ENCODE measurements around the gene CACNA1A.
"Not testable (repeated sequence)": the region's sequence is repeated elsewhere in the genome, so short reads cannot be mapped to it uniquely, and the experiment has no call there.

The CACNA1A gene

DNA sequence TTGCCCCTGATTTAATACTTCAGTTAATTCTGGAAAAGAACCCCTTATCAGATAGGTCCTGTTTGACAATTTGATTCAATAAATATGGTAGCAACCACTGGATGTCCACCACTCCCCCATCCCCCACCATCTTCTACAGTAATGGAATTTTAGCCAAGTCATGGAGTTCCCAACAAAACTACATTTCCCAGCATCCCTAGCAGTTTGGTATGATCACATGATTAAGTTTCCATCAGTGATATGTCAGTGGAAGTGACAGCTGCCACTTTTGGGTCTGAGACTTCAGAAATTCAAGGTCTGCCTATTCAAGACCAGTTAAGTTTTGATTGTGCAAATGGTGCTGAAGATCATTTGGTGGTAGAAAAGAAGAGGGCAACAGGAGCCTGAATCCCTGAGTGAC, 85.5 kb downstream of the CACNA1A start:
- no peak for DNase-seq

DNA sequence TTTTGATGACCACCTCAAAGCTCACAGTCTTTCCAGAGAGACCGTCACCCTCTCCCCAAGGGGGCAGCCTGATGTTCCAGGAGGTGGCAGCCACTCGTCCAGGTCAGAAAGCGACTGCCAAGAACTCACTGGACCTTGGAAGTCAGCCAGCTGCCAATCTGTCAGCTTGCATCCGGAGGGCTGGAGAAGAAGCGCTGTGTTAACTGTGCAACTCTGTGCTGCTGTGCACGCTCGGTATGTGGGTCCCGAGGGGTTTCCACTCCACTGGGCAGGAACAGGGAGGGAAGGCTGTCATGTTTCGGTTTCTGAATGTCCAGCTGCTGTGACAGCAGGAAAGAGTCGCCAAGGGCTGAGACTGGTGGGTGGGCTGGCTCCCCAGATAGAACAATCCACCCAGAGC, 89.2 kb downstream of the CACNA1A start:
- no peak for DNase-seq

DNA sequence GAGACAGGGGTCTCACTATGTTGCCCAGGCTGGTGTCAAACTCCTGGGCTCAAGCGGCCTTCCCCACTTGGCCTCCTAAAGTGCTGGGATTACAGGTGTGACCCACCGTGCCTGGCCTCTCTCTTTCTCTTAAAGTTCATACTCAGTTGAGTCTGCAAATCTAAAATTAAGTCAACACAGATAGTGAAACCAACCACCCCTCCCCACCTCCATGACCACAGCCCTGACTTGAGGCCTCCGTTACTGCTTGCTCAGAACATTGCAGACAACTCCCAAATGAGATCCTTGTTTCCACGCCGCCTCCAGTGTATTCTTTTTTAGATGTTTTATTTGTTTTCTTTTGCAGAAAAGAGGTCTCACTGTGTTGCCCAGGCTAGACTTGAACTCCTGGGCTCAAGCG, 94.4 kb downstream of the CACNA1A start:
- no peak for DNase-seq

DNA sequence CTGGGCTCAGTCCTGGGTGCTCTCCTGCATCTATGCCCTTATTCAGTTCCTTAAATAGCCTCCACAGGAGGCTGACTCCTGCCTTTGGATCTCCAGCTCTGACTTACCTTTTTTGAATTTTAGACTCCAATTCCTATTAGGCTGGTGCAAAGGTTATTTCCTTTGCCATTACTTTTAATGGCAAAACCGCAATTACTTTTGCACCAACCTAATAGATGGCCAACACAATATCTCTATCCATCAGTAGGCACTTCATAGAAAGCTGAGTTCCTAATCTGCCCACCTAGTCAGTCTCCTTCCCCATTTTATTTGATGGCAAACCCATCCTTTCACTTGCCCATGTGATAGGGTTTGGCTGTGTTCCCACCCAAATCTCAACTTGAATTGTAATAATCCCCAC, 95.3 kb downstream of the CACNA1A start:
- no peak for DNase-seq

DNA sequence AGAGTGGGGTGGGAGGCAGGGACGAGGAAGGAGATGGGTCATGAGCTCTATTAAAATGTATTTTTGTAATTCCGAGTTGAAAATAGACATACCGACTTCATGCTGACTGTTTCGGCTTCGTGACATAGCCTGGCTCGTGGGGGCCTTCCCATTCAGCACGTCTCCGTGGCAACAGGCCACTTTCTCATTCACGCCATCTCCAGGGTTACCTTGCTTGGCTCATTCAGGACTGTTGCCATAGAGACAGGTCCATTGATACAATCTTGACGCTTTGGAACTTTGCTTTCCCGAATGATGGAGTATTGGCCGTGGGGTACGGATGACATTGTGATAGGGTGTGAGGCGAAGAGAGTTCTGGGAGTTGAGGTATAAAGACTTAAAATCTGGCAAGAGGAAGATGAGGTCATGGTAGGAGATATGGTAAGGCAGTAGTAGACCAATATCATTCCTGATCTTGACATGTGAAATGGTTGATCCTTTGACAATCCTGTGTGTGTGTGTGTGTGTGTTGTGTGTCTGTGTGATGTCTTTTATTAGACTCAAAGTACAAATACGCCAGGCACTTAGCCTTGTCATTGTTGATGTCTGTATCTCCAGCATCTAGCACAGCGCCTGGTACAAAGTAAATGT, 97.3 kb downstream of the CACNA1A start:
- DNase-seq = no peak

DNA sequence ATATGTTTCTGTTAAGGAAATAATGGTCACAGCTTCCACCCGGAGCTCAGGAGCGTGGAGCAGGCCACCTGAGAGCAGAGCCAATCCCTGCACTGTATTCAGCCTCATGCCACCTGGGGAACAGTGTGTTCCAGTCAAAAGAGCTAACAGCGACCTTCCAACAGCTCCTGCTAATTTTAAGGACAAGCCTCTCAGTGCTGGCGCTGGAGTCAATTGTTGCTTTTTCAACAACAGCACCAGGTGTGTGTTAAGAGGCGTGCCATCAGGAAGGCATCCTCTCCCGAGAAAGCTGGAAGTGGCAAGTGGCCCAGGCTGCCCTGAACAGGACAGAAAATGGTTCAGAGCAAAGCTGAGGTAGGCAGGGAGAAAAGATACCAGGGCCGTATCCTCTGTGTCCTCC, 102.0 kb downstream of the CACNA1A start:
- DNase-seq = no peak

DNA sequence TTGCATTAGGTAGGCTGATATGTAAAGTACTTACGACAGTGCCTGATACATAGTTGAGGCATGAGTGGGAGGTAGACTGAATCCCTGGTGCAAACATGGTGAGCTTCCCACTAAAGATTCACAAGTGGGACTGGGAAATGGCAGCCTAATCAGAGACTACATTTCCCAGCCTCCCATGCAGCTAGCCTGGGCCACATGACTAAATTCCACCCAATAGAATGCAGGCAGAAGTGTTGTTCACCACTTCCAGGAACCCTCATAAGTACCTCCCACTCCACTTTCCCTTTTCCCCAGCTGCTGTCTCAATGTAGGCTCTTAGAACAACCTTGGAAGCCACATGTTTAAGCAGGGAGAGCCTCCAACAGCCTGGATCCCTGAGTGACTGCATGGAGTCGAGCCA, 104.9 kb downstream of the CACNA1A start:
- DNase-seq = peak; percentile 37

DNA sequence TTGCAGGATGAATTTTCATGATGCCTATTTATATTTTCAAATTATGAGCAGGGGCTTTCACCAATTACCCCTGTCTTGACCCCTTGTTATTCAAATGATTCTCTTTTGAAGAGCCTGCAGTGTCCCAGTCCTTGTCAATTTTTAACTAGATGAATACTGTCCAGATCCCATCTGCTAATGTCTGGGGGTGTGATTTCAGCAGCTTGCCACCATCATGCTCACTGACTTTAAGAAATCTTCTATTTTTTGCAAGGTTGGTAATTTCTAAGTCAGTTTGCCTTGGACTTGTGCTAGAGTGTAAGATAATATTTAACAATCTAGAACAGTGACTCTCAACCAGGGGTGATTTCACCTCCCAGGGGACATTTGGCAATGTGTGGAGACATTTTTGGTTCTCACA, 106.0 kb downstream of the CACNA1A start:
- DNase-seq = no peak

DNA sequence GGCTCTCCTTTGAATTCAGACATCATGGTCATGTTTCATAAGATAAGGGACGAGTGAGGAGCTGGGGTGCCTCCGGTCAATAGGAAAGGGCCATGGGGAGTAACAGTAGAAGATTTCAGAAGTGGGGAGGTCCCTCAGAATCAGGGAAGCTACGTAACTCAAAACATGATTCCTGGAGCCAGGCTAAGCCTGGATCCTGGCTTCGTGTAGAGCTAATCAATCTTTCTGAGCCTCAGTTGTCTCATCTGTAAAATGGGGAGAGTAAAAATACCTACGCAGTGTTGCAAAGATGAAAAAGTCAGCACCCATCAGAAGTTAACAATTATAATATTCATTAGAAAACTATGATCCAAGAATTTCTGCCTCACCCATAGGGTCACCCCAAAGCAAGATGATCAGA, 106.5 kb downstream of the CACNA1A start:
- no peak for DNase-seq

DNA sequence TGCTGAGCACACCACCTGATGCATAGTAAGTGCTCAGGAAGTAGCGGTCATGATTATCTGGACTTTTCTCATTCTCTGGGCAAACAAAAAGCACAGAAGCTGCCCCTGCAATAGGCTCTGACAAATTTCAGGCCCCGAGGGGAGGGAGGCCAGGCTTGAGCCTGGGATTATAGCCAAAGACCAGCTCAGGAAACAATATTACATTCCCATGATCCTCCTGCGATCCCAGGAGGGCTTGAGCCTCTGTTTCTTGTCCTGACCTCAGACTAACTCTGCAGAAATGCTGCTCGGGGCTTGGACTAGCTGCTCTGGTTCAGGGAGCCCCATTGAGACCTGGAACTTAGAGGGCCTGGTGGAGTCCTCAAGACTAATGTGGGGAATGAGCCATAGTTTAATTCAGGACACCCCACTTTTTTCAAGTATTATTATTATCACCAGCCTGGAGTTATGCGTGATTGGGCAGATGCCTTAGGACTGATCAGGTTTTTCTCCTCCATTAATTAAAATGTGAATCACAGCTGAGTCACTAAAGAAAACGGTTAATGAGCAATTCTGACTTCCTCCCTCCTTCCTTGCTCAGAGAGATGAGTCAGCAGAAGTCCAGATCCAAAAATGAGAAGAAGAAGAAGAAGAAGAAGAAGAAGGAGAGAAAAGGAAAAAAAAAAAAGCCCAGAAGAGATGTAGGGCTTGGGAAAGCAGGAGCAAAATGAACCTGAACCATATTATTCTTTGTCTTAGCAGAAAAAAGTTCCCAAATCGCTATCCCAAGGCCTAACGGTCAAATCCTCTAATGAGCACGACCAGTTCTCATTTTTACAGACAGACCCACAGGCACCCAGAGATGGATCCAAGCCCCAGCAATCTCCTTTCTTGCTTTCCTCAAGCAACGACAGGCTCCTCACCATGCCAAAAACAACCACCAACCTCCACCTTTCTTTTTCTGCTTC, 107.2 kb downstream of the CACNA1A start:
- DNase-seq = peak; percentile 26

DNA sequence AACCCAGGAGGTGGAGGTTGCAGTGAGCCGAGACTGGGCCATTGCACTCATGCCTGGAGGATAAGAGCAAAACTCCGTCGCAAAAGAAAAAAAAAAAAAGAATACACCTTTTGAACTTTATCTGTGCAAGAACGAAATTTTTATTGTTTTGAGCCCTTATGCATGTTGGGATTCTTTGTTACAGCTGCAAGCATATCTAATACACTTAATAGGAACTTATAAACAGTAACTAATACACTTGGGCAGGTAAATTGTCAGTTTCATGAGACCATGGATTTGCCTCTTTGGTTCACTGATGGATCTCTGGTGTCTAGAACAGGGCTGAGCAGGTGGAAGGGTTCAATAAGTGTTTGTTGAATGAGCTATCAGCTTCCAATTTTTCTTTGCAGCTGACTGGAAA, 108.1 kb downstream of the CACNA1A start:
- DNase-seq = no peak

DNA sequence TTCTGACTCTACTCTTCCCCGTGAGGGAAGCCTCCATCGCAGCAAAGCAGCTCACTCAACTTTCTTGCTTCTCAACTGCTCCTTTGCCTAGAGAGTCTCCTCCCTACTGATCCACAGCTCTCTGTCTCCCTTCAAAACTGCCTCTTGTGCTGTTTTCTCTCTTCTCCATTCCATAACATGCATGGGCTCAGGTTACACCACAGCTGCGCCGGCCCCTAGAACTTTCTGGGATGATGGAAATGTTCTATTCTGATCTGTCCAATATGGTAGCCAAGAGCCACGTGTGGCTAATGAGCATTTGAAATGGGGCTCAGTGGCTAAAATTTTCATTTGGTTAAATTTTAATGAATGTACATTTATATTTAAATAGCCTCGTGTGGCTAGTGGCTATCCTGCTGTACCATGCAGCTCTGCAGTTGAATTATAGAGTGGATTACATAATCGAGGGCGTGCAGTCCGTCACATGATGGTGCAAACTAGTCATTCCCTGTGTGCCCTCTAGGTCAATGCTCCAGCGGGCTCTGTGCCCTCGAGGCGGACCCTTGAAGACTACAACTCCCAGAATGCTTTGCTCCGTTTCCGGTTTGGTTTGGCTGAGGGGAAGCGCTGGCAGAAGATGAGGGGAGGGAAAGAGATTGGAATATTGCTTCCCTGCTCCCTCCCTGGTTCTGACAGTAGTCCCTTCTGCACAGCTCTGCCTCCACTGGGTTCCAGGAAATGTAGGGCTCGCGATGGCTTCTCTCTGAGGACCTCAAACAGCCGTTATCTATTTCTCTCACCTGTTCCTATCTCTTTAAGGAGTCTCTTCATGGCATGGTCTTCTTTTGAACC, 109.8 kb downstream of the CACNA1A start:
- peak; percentile 60 for DNase-seq

DNA sequence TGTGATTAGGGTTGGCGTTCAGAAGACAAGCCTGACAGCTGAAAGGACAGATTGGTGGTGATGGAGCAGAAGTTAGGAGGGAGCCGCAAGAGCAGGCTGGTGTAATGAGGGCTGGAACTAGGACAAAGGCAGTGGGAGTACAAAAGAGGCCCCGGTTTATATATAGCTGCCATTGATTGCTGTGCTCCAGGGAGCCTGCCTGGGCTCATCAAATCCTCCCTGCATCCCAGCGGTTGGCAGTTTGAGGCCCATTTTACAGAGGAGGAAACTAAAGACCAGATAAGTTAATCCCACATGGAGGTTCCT, 123.7 kb downstream of the CACNA1A start:
- no peak for DNase-seq

DNA sequence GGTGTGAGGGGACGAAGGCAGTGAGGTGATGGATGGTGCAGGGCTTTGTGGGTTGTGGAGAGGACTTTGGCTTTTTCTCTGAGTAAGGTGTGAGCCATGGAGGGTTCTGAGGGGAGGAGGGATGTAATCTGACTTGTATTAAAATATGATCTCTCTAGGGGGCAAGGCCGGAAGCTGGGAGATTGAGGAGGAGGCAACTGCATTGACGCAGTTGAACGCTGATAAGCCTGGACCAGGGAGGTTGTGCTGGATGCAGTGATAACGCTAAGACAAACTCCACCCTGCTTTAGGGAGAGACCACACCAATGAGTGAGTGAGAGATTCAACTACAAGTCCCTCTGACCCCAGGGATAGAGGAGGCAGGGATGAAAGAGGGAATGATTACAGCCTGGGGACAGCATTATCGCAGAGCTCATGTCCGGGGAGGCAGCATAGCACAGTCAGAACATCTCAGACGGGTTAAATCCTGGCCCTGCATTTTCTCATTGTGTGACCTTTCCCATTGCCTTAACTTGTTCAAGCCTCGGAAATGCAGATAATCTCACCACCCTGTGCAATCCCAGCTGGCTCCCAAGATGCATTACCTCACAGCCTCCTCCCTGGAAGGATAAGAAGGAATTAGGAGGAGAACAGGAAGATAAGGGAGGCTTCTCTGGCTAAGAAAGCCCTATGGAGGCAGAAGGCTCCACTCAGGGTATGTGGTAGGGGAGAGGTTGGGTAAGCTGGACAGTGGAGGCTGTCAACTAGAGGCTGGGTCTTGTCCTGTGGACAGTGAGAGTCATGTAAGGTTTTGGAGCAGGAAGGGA, 124.2 kb downstream of the CACNA1A start:
- DNase-seq = no peak

DNA sequence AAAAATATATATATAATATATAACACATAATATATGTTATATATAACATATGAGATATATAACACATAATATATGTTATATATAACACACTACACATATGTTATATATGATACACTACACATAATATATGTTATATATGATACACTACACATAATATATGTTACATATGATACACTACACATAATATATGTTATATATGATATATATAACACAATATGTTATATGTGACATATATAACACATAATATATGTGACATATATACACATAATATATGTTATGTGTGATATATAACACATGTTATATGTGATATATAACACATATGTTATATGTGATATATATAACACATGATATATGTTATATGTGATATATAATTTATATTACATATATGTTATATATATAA, 129.7 kb downstream of the CACNA1A start:
- DNase-seq = no peak

DNA sequence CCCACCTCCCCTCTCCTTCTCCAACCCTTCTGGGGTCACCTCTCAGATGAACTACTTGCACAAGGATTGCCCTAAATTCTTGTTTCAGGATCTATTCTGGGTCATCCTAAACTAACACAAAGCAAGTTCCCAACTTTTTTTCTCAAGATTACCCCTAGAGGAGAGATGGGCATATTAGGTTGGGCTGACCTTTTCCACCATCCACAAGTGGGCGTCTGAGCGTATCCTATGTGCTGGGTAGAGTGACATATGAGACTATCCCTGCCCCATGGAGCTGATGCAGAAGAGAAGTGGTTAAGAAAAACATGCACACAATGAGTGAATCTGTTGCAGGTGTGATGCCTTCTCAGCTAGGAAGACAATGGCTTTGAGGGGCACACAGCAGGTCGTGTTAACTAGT, 132.7 kb downstream of the CACNA1A start:
- no peak for DNase-seq

DNA sequence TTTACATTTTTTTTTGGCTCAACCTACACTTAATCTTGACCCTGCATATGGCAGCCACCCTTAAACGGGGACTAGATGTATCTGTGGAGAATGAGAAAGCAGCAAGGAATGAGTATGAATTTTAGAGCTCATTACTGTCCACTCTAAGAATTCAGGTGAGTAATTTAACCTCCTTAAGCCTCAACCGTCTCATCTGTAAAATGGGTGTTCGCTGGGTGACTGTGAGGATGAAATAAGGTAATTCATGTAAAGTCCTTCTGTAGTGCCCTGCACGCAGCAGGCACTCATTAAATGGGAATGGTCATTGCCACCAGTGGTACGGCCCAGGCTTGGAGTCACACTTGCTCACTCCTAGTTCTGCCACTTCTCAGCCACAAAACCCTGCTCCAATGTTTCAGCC, 135.3 kb downstream of the CACNA1A start:
- DNase-seq = no peak

DNA sequence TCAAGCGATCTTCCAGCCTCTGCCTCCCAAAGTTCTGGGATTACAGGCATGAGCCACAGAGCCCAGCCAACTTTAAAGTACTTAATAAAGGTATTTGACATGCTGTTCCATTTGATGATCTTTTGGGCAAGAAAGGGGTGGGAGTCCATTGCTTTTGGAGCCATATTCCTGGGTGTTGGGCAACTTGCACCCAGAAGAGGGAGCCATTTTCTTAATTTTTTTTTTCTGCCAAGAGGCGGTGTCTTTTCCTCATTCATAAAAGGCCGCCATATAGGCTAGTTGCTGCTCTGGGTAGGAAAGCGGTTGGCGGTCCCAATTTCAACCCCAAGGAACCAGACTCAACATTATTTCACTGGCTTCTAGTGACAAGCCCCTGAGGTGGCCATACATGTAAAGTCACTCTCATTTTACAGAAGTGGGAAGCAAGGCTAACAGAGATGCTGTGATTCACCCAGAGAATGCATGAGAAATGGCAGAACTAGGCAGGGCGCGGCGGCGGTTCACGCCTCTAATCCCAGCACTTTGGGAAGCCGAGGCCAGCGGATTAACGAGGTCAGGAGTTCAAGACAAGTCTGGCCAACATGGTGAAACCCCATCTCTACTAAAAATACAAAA, 139.6 kb downstream of the CACNA1A start:
- no peak for DNase-seq

DNA sequence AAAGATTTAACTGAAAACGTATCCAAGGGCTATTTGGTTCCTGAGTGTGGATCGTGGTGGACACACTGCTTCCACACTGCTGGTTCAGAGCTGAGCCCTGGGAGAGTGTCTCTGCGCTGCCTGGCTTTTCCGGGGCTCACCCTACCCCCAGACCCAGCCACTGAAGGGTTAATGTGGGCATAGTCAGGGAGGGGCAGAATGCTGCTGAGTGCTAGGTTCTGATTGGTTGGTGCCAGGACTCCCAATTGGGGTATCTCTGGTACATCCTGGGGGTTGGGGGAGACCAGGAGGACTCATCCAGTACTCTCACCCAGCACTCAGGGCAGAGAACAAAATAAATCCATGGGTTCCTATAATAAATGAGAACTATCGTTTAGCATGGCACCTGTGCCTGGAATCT, 142.3 kb downstream of the CACNA1A start:
- DNase-seq = no peak

DNA sequence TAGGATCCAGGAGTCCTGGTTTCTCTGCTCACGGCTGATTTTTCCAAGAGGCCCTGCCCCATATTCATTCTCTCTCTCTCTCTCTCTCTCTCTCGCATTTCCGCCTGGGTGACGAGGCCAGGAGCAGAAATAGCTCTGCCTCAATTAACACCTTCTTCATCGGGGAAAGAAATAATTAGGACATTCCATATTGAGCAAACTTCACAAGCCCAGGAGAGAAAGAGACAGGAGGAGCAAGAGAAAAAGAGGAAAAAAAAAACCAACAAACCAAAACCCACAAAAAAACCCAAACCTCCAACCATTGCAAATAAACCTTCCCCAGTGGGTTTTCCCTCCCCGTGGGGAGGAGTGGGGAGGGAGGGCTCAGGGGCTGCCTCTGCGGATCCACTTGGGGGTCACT, 143.0 kb downstream of the CACNA1A start:
- DNase-seq = no peak

DNA sequence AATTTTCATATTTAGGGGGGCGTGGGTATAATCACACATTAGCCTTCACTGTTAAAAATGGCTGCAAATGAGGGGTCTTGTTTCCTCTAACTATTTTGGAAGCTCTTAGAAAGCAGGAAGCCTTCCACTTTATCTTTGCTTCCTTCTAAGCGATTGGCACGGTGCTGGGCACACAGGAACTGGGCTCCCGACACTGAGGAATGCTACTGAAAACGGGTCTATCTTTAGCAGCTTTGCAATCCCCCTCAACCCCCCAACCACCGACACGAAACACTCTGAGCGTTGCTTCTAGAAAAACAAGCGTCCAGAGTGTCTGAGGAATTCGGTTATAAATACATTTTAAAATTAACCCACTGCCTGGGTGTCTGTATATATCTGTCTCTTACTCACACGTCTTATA, 143.6 kb downstream of the CACNA1A start:
- no peak for DNase-seq

DNA sequence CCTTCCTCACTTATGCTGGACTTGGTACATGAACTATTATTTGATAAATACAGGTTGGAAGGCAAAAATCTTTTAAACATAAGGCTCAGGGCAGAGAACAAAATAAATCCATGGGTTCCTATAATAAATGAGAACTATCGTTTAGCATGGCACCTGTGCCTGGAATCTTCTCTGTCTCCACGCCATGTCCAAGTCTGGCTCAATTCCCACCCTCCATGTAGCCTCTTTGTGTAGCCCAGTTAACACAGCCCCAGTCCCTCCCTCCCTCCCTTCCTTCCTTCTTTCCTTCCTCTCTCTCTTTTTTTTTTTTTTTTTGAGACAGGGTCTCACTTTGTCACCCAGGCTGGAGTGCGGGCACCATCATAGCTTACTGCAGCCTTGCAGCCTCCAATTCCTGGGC, 144.6 kb downstream of the CACNA1A start:
- not testable (repeated sequence) for DNase-seq

Measured in inflammatory macrophage treated with lipopolysaccharide for 4 hours (primary cell).